Esophagus squamous epithelium (tissue), 5 donors: ENCODE measurements around the gene BPIFB4. TPM values are rescaled to one million over a fixed set of nuclear protein-coding genes. Genes with fewer than 3 reads are reported as not detected.
"Not testable (repeated sequence)": the region's sequence is repeated elsewhere in the genome, so short reads cannot be mapped to it uniquely, and the experiment has no call there.

ENCODE experiments used
- DNase-seq: peaks from one replicate; lab custom pipeline; 2025; lab: John Stamatoyannopoulos, UW
- H3K27ac ChIP-seq, 4 donors: fragments of 200-600 bp; sonication (generic); one replicate each; pipeline ENCODE4 v1.5.1; 2016 to 2019; ENCODE audit warnings: mild to moderate bottlenecking in 1 of 4
- H3K27me3 ChIP-seq, 4 donors: fragments of 200-600 bp; sonication (generic); 1 replicate in 3 of 4; 2 replicates in 1 of 4; pipeline versions ENCODE4 v1.5.1 to v1.6.0; 2017 to 2021; ENCODE audit warnings: antibody characterized with exemption in 1 of 4
- H3K36me3 ChIP-seq, 3 donors: fragments of 200-600 bp; sonication (generic); one replicate each; pipeline ENCODE4 v1.5.1; 2016 to 2019
- H3K4me1 ChIP-seq, 3 donors: fragments of 200-600 bp; sonication (generic); one replicate each; pipeline ENCODE4 v1.5.1; 2017 to 2019
- H3K4me3 ChIP-seq, 4 donors: fragments of 200-600 bp; sonication (generic); 1 replicate in 3 of 4; 2 replicates in 1 of 4; pipeline ENCODE4 v1.5.1; 2016 to 2019; ENCODE audit warnings: mild to moderate bottlenecking in 2 of 4, moderate library complexity in 1 of 4
- H3K9me3 ChIP-seq, 3 donors: fragments of 200-600 bp; sonication (generic); one replicate each; pipeline ENCODE4 v1.5.1; 2016 to 2019
- POLR2A ChIP-seq, 4 donors: fragments of 450-650 bp; IDR thresholded peaks; one replicate each; pipeline ENCODE4 v1.6.1; 2017; ENCODE audit warnings: antibody characterized with exemption in 4 of 4, mild to moderate bottlenecking in 4 of 4, moderate library complexity in 3 of 4
- WGBS, 2 donors: methylation state at CpG; one replicate each; pipeline ENCODE4 v1.1.5; 2018; 5-methylcytosine and 5-hydroxymethylcytosine counted together
- intact Hi-C: fragments of 100-400 bp; cut with DNase I; formaldehyde crosslinking; loops from one replicate; pipeline ENCODE4 v1.15.0; 2022
- total RNA-seq, 4 donors: library from RNA; depleted of rRNA; stranded (reverse); fragments of >200 nt; gene quantifications; one replicate each; pipeline ENCODE4 v1.1.0, GENCODE V29; 2016
- TF ChIP-seq, protein P1 (sequence below), 6 experiments: fragments of 450-650 bp in 4 of 6; fragments of 200-600 bp in 2 of 6; sonication (generic) in 2 of 6; IDR thresholded peaks; one replicate each; pipeline ENCODE4 v1.5.1; 2016 to 2019; ENCODE audit warnings: antibody characterized with exemption in 6 of 6, mild to moderate bottlenecking in 4 of 6, moderate library complexity in 4 of 6
- donor health status: DM: yes; HTN: yes; CAD: no.

Gene BPIFB4
- total RNA-seq, 4 donors from 2014 or later, result not detected

DNA sequence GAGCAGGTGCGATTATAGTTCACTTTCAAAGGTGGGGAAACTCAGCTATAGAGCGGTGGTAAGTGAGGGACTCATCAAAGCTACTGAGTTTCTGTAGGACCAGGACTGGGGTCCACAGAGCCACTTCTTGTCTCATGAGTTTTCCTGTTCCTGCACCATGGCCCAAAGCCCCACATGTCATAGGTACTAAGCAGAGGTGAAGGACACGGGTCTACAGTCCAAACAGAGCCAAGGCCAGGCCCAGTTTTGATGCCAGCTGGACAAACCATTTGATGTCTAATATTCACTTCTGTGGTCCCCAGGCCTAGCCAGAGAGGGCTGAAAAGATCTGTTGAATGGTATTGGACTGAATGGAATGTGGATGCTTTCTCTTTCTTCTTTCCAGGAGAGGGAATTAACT is 37.0 kb upstream of the BPIFB4 start:
- Histone ChIP-seq H3K27me3 (peaks cover 0 to 8% (median 0%) of the 10 kb centered on the region in 4 donors), H3K4me1 (no peaks in the 10 kb centered on the region), H3K27ac (no peak overlapping the region), H3K9me3 (peaks cover 0 to 18% (median 0%) of the 10 kb centered on the region in 3 donors), H3K4me3 (no peak overlapping the region), H3K36me3 (no peaks in the 10 kb centered on the region)
- no peak for DNase-seq
- TF ChIP-seq POLR2A (IDR thresholded peaks at IDR 0.05), result no peak
- TF ChIP-seq, protein P1, sequence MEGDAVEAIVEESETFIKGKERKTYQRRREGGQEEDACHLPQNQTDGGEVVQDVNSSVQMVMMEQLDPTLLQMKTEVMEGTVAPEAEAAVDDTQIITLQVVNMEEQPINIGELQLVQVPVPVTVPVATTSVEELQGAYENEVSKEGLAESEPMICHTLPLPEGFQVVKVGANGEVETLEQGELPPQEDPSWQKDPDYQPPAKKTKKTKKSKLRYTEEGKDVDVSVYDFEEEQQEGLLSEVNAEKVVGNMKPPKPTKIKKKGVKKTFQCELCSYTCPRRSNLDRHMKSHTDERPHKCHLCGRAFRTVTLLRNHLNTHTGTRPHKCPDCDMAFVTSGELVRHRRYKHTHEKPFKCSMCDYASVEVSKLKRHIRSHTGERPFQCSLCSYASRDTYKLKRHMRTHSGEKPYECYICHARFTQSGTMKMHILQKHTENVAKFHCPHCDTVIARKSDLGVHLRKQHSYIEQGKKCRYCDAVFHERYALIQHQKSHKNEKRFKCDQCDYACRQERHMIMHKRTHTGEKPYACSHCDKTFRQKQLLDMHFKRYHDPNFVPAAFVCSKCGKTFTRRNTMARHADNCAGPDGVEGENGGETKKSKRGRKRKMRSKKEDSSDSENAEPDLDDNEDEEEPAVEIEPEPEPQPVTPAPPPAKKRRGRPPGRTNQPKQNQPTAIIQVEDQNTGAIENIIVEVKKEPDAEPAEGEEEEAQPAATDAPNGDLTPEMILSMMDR (IDR thresholded peaks at IDR 0.05), result no peak
- 91 to 97% methylated on average over 3 of the region's 3 CpGs for WGBS, 2 donors
- intact Hi-C loops, result no loop called here

DNA sequence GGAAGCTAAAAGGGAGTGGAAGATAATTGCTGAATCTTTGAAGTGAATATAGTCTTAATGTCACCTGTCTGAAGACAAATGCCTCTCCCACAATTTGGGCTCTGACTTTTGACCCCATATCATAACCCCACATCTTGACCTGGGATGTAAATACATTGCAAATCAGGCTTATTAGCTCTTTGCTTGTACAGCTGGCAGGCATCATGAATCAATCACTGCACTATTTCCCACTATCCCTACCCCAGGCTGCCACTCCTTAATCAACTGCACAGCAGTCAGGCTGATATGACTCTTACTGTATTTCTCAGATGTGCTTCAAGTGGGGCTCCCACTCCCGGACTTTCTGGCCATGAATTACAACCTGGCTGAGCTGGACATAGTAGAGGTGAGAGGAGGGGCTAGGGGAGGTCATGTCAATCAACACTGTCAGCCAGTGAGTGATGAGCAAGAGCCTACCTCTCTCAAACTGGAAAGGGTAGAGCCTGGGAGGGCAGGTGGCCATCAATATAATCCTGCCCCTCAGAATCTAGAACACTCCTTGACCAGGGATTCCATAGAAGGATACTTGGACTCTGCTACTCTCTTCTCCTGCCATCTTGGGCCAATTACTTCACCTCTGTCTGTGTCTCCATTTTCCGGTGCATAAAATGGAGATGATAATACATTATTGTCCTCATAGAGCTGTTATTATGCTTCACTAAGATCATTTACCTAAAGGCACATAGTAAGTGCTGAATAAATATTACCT is 36.3 kb upstream of the BPIFB4 start:
- DNase-seq, result no peak
- Histone ChIP-seq H3K9me3 (peaks cover 0 to 18% (median 0%) of the 10 kb centered on the region in 3 donors), H3K27me3 (peaks cover 0 to 8% (median 0%) of the 10 kb centered on the region in 4 donors), H3K36me3 (no peaks in the 10 kb centered on the region), H3K4me1 (no peaks in the 10 kb centered on the region), H3K4me3 (no peak overlapping the region), H3K27ac (no peak overlapping the region)
- intact Hi-C loops, result no loop called here
- 72 to 85% methylated on average over 1 to 2 of the region's 2 CpGs for WGBS, 2 donors
- TF ChIP-seq, protein P1 (IDR thresholded peaks at IDR 0.05), result no peak
- no peak for TF ChIP-seq POLR2A (IDR thresholded peaks at IDR 0.05)

DNA sequence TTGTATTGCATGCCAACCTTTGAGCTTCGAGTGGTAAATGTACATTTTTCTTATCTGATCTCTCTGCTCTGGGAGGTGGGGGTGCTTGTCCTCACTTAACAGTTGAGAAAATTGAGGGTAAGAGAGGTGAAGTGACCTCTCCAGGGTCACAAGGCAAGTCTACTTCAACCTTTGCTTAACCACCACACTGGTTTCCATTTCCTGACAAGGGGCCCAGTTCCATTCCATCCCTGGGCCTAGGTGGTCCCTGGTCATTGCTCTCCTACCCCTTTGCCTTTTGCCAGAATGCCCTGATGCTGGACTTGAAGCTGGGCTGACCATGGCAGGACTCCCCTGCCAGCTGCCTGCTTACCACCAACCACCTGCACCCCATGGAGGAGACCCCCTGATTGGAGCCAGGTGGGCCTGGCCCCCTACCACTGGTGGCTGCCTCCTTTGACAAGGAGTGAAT is 35.7 kb upstream of the BPIFB4 start:
- Histone ChIP-seq H3K36me3 (no peaks in the 10 kb centered on the region), H3K27ac (no peak overlapping the region), H3K4me1 (no peaks in the 10 kb centered on the region), H3K27me3 (peaks cover 0 to 8% (median 0%) of the 10 kb centered on the region in 4 donors), H3K9me3 (peaks cover 0 to 18% (median 0%) of the 10 kb centered on the region in 3 donors), H3K4me3 (no peak overlapping the region)
- no peak for TF ChIP-seq POLR2A (IDR thresholded peaks at IDR 0.05)
- TF ChIP-seq, protein P1 (IDR thresholded peaks at IDR 0.05), result no peak
- intact Hi-C loops, result no loop called here
- WGBS, 2 donors, result 21 to 38% methylated on average over 1 of the region's 1 CpG
- DNase-seq, result no peak

DNA sequence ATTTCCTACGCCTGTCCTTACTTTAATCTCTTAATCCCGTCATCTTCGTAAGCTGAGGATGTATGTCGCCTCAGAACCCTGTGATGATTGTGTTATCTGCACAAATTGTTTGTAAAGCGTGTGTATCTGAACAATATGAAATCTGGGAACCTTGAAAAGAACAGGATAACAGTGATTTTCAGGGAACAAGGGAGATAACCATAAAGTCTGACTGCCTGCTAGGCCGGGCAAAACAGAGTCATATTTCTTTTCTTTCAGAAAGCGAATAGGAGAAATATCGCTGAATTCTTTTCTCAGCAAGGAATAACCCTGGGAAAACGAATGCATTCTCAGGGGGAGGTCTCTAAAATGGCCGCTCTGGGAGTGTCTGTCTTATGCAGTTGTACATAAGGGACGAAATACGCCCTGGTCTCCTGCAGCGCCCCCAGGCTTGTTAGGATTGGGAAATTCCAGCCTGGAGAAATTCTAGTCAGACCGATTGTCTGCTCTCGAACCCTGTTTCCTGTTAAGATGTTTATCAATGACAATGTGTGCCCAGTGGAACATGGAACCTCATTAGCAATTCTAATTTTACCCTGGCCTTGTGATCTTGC is 34.2 kb upstream of the BPIFB4 start:
- H3K27me3 ChIP-seq, intact Hi-C loops, H3K4me1 ChIP-seq, H3K27ac ChIP-seq, DNase-seq, H3K36me3 ChIP-seq, H3K4me3 ChIP-seq: not testable (repeated sequence)
- peaks cover 0 to 18% (median 0%) of the 10 kb centered on the region in 3 donors for H3K9me3 ChIP-seq
- WGBS, 2 donors, result 81% methylated on average over 14 to 15 of the region's 15 CpGs

DNA sequence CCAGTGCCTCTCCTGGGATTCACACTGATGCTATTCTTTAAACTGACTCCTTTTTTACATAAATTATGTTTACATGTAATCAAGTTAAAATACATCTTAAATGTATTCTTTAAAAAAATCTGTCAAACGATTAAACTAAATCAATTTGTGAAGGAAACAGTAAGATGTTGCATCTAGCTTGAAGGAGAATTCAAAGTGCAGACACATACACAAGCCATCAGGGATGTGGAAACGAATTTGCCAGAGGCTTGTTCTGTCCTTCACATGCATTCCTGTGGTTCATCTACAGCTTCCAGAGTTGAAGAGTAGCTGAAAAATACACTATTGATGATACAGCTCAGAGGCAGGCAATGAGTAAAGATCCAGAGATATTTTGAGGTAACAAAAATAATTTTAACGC is 33.0 kb upstream of the BPIFB4 start:
- Histone ChIP-seq H3K27me3 (no peaks in the 10 kb centered on the region), H3K4me3 (no peak overlapping the region), H3K4me1 (no peaks in the 10 kb centered on the region), H3K27ac (no peak overlapping the region), H3K9me3 (peaks cover 0 to 18% (median 0%) of the 10 kb centered on the region in 3 donors), H3K36me3 (no peaks in the 10 kb centered on the region)
- WGBS, 2 donors, result 71 to 73% methylated on average over 3 of the region's 3 CpGs
- no peak for DNase-seq
- intact Hi-C loops, result no loop called here
- TF ChIP-seq, protein P1 (IDR thresholded peaks at IDR 0.05), result no peak
- TF ChIP-seq POLR2A (IDR thresholded peaks at IDR 0.05), result no peak
